Astrocyte of the cerebellum (primary cell): ENCODE results near the gene GRPEL2.

ENCODE experiments used
- DNase-seq: peaks from one replicate; pipeline ENCODE4 v3.0.0-alpha.2; 2011; ENCODE audit warnings: low read depth
- H3K4me3 ChIP-seq: 2 replicates; pipeline ENCODE4 v1.5.1; 2011; ENCODE audit warnings: mild to moderate bottlenecking, low read depth, low read length, moderate library complexity
- CTCF ChIP-seq: IDR thresholded peaks from 2 replicates; pipeline ENCODE4 v1.5.1; 2012; ENCODE audit warnings: low read length, low read depth, moderate library complexity, mild to moderate bottlenecking; ENCODE audit errors: missing control alignments
- in situ Hi-C: cut with HindIII; loops from 2 replicates; pipeline ENCODE4 v1.10.0; 2017; ENCODE audit warnings: low sequenced_read_pairs

The GRPEL2 gene

DNA sequence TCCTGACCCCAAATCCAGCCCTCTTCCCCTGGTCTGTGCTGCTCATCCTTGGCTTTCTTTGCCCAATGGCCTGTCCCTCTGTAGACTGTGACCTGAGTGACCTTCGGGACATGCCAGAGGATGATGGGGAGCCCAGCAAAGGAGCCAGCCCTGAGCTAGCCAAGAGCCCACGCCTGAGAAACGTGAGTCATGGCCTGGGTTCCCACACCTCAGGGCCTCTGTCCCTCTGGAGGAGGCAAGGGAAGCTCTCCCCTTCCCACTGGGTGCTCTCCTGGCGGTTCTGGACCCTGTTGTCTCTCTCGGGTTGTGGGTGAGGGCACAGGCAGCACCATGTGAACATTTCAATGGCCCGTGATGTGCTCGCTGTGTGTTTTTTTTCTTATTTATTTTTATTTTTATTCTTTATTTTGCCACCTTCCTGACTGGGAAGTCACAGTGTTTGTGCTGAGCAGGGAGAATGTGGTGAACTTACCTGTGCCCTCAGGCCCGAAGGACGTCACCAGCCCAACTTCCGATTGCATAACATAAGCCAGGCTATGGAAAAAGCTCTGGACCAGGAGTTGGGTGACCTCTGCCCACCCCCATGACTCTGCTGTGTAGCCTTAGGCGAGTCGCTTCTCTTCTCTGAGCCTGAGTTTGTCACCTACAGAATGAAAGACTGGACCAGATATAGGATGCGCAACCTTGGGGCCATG is 44.1 kb upstream of the GRPEL2 start:
- no peak for DNase-seq
- in situ Hi-C loops = no loop called here

DNA sequence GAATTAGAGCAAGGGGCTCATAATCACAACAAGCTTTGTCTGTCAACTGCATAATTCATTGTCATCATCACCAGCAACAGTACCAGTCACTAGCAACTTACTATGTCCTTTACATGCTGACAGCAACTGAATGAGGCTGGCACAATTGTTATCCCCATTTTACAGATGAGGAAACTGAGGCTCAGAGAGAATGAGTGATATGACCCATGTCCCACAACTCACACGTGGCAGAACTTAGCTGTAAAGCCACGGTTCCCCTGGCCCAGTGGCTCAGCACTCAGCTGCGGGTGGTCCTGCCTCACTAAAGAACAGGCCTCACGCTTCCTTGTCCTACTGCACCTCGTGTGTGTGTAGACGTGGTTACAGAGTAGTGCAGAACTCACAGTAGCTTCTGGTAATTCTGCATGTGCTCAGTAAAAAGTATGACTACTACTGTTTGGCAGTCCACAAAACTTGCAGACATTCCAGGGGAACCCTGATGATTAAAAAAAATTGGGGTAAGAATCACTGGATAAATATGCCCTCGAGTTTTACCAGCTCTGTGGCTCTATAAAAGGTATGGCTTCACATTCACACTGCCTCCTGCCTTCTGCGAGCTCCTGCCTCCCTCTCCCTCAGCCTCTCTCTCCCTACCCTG is 43.4 kb upstream of the GRPEL2 start:
- no peak overlapping the region for H3K4me3 ChIP-seq
- no peak for DNase-seq
- in situ Hi-C loops = no loop called here
- TF ChIP-seq CTCF = no peak

More for the DNA sequence above, 44.1 kb upstream of the GRPEL2 start:
- no peak for TF ChIP-seq CTCF
- no peak overlapping the region for H3K4me3 ChIP-seq

DNA sequence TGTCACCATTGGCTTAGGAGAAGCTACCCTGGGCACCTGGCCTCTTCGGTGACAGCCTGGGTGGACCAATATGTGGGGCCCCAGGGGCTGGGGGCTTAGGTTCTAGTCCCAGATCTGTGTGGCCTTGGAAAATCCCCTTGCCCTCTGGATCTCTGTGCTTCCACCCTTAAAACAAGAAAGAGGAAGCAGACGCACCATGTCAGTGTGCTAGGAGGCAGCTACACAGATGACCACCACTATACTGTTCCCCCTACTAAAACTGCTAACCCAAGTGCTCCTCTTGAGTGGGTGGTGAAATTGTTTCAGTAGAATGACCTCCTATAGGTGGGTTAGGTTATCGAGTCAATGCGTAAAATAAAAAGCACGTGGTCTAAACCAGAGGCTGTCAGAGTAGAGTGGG is 42.7 kb upstream of the GRPEL2 start:
- DNase-seq = no peak
- H3K4me3 ChIP-seq = no peak overlapping the region
- in situ Hi-C loops = no loop called here
- TF ChIP-seq CTCF = no peak

- TF ChIP-seq CTCF = no peak
- H3K4me3 ChIP-seq = no peak overlapping the region
These were observed 42.1 kb upstream of the GRPEL2 start for GRCh38 chr5:149303210-149303609.

DNA sequence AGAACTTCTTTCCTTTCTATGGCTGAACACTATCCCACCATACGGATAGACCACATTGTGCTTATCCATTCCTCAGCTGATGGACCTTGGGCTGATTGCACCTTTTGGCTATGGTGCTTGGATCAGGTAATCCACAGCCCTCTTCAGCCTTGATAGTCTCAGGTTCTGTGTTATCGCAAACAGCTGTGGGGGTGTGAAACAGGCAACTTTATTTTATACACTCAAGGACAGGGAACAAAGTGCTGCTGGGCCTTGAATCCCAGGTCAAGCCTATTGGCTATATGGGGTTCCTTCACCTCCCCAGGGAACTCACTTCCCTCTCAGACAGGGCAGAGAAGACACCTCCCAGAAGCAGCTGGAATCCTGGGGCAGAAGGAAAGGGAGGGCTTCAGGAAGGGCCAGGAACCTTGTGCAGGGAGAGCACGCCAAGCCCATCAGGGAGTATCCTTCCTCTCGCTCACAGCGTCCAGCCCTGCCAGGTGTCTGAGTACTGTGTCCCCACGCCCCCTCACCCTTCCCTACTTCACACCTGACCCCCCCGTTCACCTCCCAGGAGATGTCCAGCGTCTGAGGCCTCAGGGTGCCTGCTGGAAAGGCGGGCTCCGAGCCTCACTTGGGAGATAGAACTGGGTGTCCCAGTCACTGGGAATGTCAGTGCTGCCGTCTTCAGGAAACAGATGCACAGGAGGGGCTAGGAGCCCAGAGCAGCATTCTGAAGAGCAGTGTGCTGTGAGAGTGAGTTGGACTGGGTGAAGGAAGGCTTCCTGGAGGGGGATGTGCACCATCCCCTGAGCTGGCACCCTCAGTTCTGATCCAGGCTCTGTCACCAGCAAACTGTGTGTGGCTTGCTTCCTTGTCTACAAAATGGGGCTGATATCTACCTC is 40.9 kb upstream of the GRPEL2 start:
- no peak for TF ChIP-seq CTCF
- no peak overlapping the region for H3K4me3 ChIP-seq
- DNase-seq = no peak
- in situ Hi-C loops = no loop called here

More at GRCh38 chr5:149303210-149303609, 42.1 kb upstream of the GRPEL2 start:
- in situ Hi-C loops = no loop called here
- no peak for DNase-seq

DNA sequence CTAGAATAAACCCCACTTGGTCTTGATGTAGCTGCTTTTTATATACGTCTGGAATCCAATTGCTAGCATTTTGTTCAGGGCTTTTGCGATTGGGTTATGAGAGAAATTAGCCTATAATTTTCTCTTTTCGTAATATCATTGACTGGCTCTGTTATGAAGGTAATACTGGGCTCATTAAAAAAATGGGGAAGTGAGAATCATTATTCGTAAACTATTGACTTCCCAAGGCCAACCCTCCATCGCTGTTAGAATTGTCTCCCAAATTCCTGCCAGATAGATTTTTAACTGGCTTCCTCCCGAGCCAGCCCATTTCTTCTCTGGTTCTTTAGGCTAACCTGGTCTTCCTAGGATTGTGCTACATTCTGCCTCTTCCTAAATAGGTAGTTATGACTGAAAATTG is 35.9 kb upstream of the GRPEL2 start:
- no peak for TF ChIP-seq CTCF
- DNase-seq = no peak
- H3K4me3 ChIP-seq = no peak overlapping the region
- in situ Hi-C loops = no loop called here
